Tibial artery (tissue), 4 donors: ENCODE measurements around the gene RAD51D.

ENCODE experiments used
- DNase-seq, 2 donors: peaks; one replicate each; pipeline ENCODE4 v3.0.0-alpha.2; 2019
- H3K27ac ChIP-seq, 2 donors: fragments of 200-600 bp; sonication (generic) in 1 of 2; 1 replicate in 1 of 2; 2 replicates in 1 of 2; pipeline ENCODE4 v1.5.1; 2018 to 2019; ENCODE audit warnings: mild to moderate bottlenecking in 1 of 2
- H3K27me3 ChIP-seq, 2 donors: fragments of 200-600 bp; sonication (generic) in 1 of 2; one replicate each; pipeline versions ENCODE4 v1.5.1 to v1.6.0; 2016 to 2019
- H3K36me3 ChIP-seq, 3 donors: fragments of 200-600 bp; sonication (generic) in 2 of 3; one replicate each; pipeline ENCODE4 v1.5.1; 2016 to 2019; ENCODE audit warnings: mild to moderate bottlenecking in 2 of 3
- H3K4me1 ChIP-seq, 4 donors: fragments of 200-600 bp; sonication (generic) in 2 of 4; 1 replicate in 3 of 4; 2 replicates in 1 of 4; pipeline ENCODE4 v1.5.1; 2016 to 2019
- H3K4me3 ChIP-seq, 2 donors: fragments of 200-600 bp; sonication (generic) in 1 of 2; 1 replicate in 1 of 2; 2 replicates in 1 of 2; pipeline ENCODE4 v1.5.1; 2018 to 2019; ENCODE audit warnings: mild to moderate bottlenecking in 2 of 2
- H3K9me3 ChIP-seq, 3 donors: fragments of 200-600 bp; sonication (generic) in 1 of 3; one replicate each; pipeline ENCODE4 v1.5.1; 2016 to 2019
- intact Hi-C: fragments of 100-400 bp; cut with DNase I; formaldehyde crosslinking; loops from one replicate; pipeline ENCODE4 v1.15.0; 2023; ENCODE audit warnings: low total_unique reads
- TF ChIP-seq, protein P1 (sequence below), 2 experiments: fragments of 200-600 bp in 1 of 2; fragments of 450-650 bp in 1 of 2; IDR thresholded peaks; one replicate each; pipeline ENCODE4 v1.5.1; 2017 to 2019; ENCODE audit warnings: antibody characterized with exemption in 2 of 2, mild to moderate bottlenecking in 1 of 2, moderate library complexity in 1 of 2

RAD51D gene

DNA sequence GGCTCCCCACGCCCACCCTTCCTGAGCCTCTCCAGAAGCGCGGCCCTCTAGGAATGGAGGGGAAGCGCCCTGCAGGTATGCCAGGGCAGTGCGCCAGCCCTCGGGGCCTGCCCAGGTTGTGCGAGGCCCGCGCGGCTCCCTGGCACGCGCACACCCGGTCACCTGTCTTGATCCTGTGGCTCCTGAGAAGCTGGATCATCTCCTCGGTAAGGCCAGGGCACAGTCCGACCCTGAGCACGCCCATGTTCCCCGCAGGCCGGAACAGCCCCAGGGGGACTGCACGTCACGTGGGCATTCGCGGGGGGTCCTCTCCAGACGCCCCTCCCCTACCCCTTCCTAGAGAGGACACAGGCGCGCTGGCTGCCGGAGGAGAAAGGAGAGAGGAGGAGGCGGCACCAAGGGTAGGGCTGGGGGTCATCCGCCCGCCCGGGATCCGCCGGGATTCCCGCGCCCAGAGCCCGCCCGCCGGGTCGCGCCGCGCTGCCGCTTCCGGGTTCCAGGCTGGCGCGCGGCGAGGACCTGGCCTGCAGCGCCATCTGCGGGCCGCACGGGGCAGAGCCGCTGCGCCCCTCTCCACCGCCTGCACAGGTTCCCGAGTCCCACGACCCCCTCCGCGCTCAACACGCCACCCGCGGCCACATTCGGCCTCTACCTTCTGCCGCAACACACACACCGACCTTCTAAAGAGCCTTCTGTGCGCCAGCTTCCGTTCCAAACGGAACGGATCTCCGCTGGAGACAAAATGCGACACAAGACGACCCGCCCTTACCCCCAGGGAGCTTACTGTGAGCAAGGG, at the start of gene RAD51D:
RAD51D (minus strand) TSS at position 491 of the 796 bp plus-strand sequence; CDS start at position 244, 247 bp downstream.
- Histone ChIP-seq H3K36me3 (no peaks in the 10 kb centered on the region), H3K9me3 (no peaks in the 10 kb centered on the region), H3K4me3 (peak within 1 kb of the TSS; percentile 66 to 73), H3K27me3 (no peaks in the 10 kb centered on the region), H3K4me1 (peaks cover 3 to 20% (median 13%) of the 10 kb centered on the region in 4 donors), H3K27ac (peak within 1 kb of the TSS; percentile 61 to 71)
- DNase-seq, result peak; percentile 57 to 77
- intact Hi-C loops, result loop anchor here (5.0 to 10.0 kb wide), 3 partner anchors 135 to 702 kb away; partner anchors contain the start of gene LIG3
- TF ChIP-seq, protein P1, sequence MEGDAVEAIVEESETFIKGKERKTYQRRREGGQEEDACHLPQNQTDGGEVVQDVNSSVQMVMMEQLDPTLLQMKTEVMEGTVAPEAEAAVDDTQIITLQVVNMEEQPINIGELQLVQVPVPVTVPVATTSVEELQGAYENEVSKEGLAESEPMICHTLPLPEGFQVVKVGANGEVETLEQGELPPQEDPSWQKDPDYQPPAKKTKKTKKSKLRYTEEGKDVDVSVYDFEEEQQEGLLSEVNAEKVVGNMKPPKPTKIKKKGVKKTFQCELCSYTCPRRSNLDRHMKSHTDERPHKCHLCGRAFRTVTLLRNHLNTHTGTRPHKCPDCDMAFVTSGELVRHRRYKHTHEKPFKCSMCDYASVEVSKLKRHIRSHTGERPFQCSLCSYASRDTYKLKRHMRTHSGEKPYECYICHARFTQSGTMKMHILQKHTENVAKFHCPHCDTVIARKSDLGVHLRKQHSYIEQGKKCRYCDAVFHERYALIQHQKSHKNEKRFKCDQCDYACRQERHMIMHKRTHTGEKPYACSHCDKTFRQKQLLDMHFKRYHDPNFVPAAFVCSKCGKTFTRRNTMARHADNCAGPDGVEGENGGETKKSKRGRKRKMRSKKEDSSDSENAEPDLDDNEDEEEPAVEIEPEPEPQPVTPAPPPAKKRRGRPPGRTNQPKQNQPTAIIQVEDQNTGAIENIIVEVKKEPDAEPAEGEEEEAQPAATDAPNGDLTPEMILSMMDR (IDR thresholded peaks at IDR 0.05), result peak; percentile 90 to 96

DNA sequence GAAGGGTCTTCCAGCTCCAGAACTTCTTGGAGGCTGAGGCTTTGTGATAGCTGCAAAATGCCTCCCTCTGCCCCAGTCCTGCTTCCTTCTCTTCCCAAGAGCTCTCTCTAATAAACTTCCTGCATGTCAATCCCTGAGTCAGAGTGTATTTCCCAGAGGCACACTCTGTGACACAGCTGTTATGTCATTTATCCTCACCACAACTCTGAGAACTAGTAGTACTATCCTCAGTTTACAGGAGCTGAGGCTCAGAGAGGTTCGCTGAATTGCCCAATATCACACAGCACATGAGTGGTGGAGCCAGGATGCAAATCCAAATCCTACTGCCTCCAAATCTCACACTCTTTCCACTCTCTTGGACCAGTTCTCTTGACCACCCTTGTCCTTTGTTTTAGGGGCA, 48.0 kb upstream of the RAD51D start:
- intact Hi-C loops, result no loop called here
- no peak for DNase-seq
- Histone ChIP-seq H3K27ac (no peak overlapping the region), H3K4me3 (no peak overlapping the region), H3K9me3 (no peaks in the 10 kb centered on the region), H3K4me1 (no peaks in the 10 kb centered on the region), H3K27me3 (peaks cover 0 to 9% of the 10 kb centered on the region in 2 donors), H3K36me3 (no peaks in the 10 kb centered on the region)
- TF ChIP-seq, protein P1 (IDR thresholded peaks at IDR 0.05), result no peak

DNA sequence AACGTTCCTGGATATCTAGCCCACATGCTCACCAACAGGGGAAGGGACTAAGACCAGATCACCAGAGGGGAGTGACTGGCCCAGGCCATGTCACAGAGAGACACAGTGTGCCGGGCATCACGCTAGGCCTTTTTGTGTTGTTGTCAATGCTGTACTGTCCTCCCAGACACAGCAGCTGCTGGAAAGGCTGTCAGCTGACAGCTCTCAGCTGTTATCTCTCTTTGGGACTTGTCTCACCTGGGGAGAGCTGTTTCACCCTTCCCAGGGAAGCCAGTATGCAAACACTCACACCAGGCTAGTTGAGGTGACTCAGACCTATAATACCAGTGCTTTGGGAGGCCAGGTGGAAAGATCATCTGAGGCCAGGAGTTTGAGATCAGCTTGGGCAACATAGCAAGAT, 47.4 kb upstream of the RAD51D start:
- H3K4me1 ChIP-seq, result no peaks in the 10 kb centered on the region
- intact Hi-C loops, result no loop called here
- no peak for DNase-seq

DNA sequence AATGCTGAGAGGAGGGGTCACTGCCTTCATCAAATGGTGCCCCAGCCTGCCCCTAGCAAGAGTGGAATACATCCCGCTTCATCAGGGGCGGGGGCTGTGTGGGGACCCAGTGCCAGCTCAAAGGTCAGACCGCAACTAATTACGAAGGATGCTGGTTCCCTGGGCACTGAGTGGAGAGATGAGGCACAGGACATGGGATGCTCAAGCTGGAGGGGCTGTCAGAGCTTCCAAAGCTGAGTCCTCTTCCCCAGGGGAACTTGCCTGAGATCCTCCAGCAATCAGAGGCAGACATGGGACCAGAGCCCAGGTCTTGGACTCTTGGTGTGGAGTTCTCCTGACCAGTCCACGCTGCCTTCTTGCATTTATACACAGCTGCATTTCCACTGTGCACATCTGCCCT, 46.9 kb upstream of the RAD51D start:
- no peak for DNase-seq
- H3K36me3 ChIP-seq, result no peaks in the 10 kb centered on the region
- no peaks in the 10 kb centered on the region for H3K9me3 ChIP-seq
- TF ChIP-seq, protein P1 (IDR thresholded peaks at IDR 0.05), result no peak
- H3K4me1 ChIP-seq, result no peaks in the 10 kb centered on the region
- no peak overlapping the region for H3K4me3 ChIP-seq
- no peak overlapping the region for H3K27ac ChIP-seq
- H3K27me3 ChIP-seq, result peaks cover 0 to 15% of the 10 kb centered on the region in 2 donors
- intact Hi-C loops, result no loop called here

More for the DNA sequence above, 47.4 kb upstream of the RAD51D start:
- H3K27ac ChIP-seq, result no peak overlapping the region
- TF ChIP-seq, protein P1 (IDR thresholded peaks at IDR 0.05), result no peak
- no peaks in the 10 kb centered on the region for H3K9me3 ChIP-seq
- H3K4me3 ChIP-seq, result no peak overlapping the region
- H3K27me3 ChIP-seq, result peaks cover 0 to 10% of the 10 kb centered on the region in 2 donors
- no peaks in the 10 kb centered on the region for H3K36me3 ChIP-seq

DNA sequence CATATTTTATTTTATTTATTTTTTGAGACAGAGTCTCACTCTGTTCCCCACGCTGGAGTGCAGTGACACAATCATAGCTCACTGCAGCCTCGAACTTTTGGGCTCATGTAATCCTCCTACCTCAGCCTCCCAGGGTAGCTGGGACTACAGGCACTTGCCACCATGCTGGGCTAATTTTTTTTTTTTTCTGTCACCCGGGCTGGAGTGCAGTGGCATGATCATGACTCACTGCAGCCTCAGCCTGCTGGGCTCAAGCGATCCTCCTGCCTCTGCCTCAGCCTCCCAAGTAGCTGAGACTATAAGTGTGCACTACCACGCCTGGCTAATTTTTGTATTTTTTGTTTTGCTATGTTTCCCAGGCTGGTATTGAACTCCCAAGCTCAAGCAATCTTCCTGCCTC, 45.1 kb upstream of the RAD51D start:
- Histone ChIP-seq H3K27me3 (peaks cover 0 to 14% of the 10 kb centered on the region in 2 donors), H3K4me1 (no peaks in the 10 kb centered on the region), H3K4me3 (no peak overlapping the region), H3K27ac (no peak overlapping the region), H3K9me3 (no peaks in the 10 kb centered on the region), H3K36me3 (no peaks in the 10 kb centered on the region)
- intact Hi-C loops, result no loop called here
- TF ChIP-seq, protein P1 (IDR thresholded peaks at IDR 0.05), result no peak
- DNase-seq, result no peak
